Neuronal stem cell (in vitro differentiated cells): ENCODE measurements around the gene ADAMTSL1.
A peak's percentile ranks its signal among the peaks of the same experiment; 100 is the strongest.

Source experiments
- DNase-seq: peaks from one replicate; pipeline ENCODE4 v3.0.0-alpha.2; 2013; ENCODE audit warnings: low spot score
- H2AFZ ChIP-seq: one replicate; pipeline ENCODE4 v1.6.1; 2013; ENCODE audit warnings: mild to moderate bottlenecking, low read length, inconsistent platforms
- H2AK5ac ChIP-seq: 2 replicates; pipeline ENCODE4 v1.6.1; 2013; ENCODE audit warnings: low read depth, mild to moderate bottlenecking, inconsistent platforms, low read length, moderate library complexity, mixed read lengths
- H2BK120ac ChIP-seq: 2 replicates; pipeline ENCODE4 v1.6.1; 2013; ENCODE audit warnings: low read depth, mild to moderate bottlenecking, inconsistent platforms, low read length, moderate library complexity, mixed read lengths
- H2BK12ac ChIP-seq: one replicate; pipeline ENCODE4 v1.6.1; 2013; ENCODE audit warnings: low read length, inconsistent platforms
- H2BK15ac ChIP-seq: 2 replicates; pipeline ENCODE4 v1.6.1; 2013; ENCODE audit warnings: mild to moderate bottlenecking, low read length, inconsistent platforms, mixed read lengths
- H2BK5ac ChIP-seq: one replicate; pipeline ENCODE4 v1.6.1; 2013; ENCODE audit warnings: inconsistent platforms, mild to moderate bottlenecking, low read length, moderate library complexity
- H3K14ac ChIP-seq: one replicate; pipeline ENCODE4 v1.6.1; 2013; ENCODE audit warnings: low read length, inconsistent platforms
- H3K18ac ChIP-seq: 2 replicates; pipeline ENCODE4 v1.6.1; 2013; ENCODE audit warnings: low read length, inconsistent platforms
- H3K23ac ChIP-seq: 2 replicates; pipeline ENCODE4 v1.6.1; 2013; ENCODE audit warnings: low read depth, mild to moderate bottlenecking, mixed read lengths, low read length, inconsistent platforms; ENCODE audit not compliant: poor library complexity
- H3K27ac ChIP-seq: replicated peaks from 3 replicates; pipeline ENCODE4 v1.5.1; 2013; ENCODE audit warnings: low read length, inconsistent platforms
- H3K27me3 ChIP-seq, 3 experiments: 2 replicates each; pipeline ENCODE4 v1.6.1; 2013; ENCODE audit warnings: low read length in 3 of 3, mild to moderate bottlenecking in 2 of 3, inconsistent platforms in 1 of 3, low read depth in 1 of 3, mixed read lengths in 1 of 3, moderate library complexity in 1 of 3; ENCODE audit not compliant: control insufficient read depth in 3 of 3, insufficient read depth in 3 of 3
- H3K36me3 ChIP-seq, 2 donors: replicated peaks in 1 of 2; 2 replicates each; pipeline ENCODE4 v1.6.1; 2013; ENCODE audit warnings: low read length in 2 of 2; ENCODE audit not compliant: control insufficient read depth in 2 of 2, insufficient read depth in 2 of 2
- H3K4ac ChIP-seq: 2 replicates; pipeline ENCODE4 v1.6.1; 2013; ENCODE audit warnings: inconsistent platforms, mild to moderate bottlenecking, low read length, moderate library complexity
- H3K4me1 ChIP-seq, 2 donors: 1 replicate in 1 of 2; 2 replicates in 1 of 2; pipeline ENCODE4 v1.6.1; 2013; ENCODE audit warnings: low read length in 2 of 2, low read depth in 1 of 2; ENCODE audit not compliant: control insufficient read depth in 2 of 2, insufficient read depth in 1 of 2
- H3K4me2 ChIP-seq: one replicate; pipeline ENCODE4 v1.6.1; 2013; ENCODE audit warnings: mild to moderate bottlenecking, low read length, inconsistent platforms; ENCODE audit not compliant: insufficient read depth, poor library complexity, severe bottlenecking
- H3K4me3 ChIP-seq, 2 donors: 2 replicates each; pipeline ENCODE4 v1.5.1; 2013; ENCODE audit warnings: low read length in 2 of 2, mild to moderate bottlenecking in 2 of 2, inconsistent platforms in 1 of 2, moderate library complexity in 1 of 2
- H3K79me1 ChIP-seq: one replicate; pipeline ENCODE4 v1.6.1; 2013; ENCODE audit warnings: low read depth, mild to moderate bottlenecking, inconsistent platforms, low read length, moderate library complexity
- H3K9ac ChIP-seq: one replicate; pipeline ENCODE4 v1.6.1; 2013; ENCODE audit warnings: mild to moderate bottlenecking, low read depth, low read length, inconsistent platforms; ENCODE audit not compliant: poor library complexity
- H3K9me3 ChIP-seq, 2 donors: replicated peaks in 1 of 2; 2 replicates each; pipeline versions ENCODE3 to v1.6.1; 2013; ENCODE audit warnings: low read length in 2 of 2, mild to moderate bottlenecking in 2 of 2, inconsistent platforms in 1 of 2, low read depth in 1 of 2, mixed read lengths in 1 of 2, moderate library complexity in 1 of 2; ENCODE audit not compliant: control insufficient read depth in 2 of 2, insufficient read depth in 1 of 2
- H4K8ac ChIP-seq: one replicate; pipeline ENCODE4 v1.6.1; 2013; ENCODE audit warnings: low read depth, mild to moderate bottlenecking, inconsistent platforms, low read length, moderate library complexity
- H4K91ac ChIP-seq: one replicate; pipeline ENCODE4 v1.6.1; 2013; ENCODE audit warnings: low read length, low read depth, mild to moderate bottlenecking, inconsistent platforms; ENCODE audit not compliant: poor library complexity
- WGBS, 2 donors: extraction: QIAGEN DNeasy Blood & Tissue Kit; methylation state at CpG; one replicate each; pipeline ENCODE4 v1.1.7; 2013; ENCODE audit warnings: missing lambda C conversion rate in 2 of 2, mixed read lengths in 1 of 2; ENCODE audit not compliant: insufficient read length in 2 of 2, insufficient replicate concordance in 1 of 2; ENCODE audit errors: extremely low coverage in 2 of 2; 5-methylcytosine and 5-hydroxymethylcytosine counted together

The ADAMTSL1 gene

DNA sequence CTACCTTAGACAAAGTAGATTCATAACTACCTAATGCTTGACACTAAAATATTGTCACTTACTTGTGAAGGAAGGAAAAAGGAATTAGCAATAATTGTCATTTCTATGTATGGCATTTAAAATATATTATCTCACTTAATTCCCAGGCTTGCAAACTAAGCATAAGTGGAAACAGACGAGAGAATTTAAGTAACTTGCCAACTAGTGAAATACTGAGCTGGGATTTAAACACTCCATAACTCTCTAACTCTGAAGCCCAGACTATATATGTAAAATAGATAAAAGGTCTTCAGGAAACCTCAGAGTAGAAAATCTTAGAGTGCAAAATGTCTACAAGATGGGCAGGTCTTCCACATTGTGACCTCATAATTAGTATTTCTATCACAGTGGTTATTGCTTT is 301.3 kb downstream of the ADAMTSL1 start:
- Histone ChIP-seq H3K23ac (no peak overlapping the region), H3K36me3 (no peaks in the 10 kb centered on the region), H4K8ac (no peak overlapping the region)

DNA sequence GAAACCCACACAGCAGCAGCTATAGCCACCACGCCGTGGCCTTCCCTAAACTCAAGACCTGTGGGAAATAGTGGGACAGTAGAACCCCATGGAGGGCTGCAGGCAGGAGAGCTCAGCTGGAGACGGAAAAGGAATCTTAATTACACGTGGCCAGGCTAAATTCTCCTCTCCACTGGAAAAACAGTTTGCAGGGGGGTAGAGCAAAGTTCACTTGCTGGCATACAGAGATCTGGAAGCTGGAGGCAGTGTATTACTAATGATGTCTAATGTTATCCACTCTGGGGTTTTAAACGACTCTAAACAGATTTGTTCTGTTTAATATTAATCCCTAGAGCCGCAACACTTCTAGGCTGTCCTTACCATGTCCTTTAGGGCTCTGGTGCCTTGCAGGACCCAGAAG is 302.0 kb downstream of the ADAMTSL1 start:
- Histone ChIP-seq H3K4ac (no peak overlapping the region), H2AK5ac (no peak overlapping the region), H3K27me3 (no peaks in the 10 kb centered on the region), H3K79me1 (no peaks in the 10 kb centered on the region), H3K9ac (peak overlapping the region; percentile 16), H2AFZ (peak overlapping the region; percentile 6), H3K9me3 (no peaks in the 10 kb centered on the region), H3K18ac (no peak overlapping the region), H2BK15ac (peak overlapping the region; percentile 79), H3K27ac (no peak overlapping the region), H4K8ac (no peak overlapping the region), H2BK5ac (no peak overlapping the region), H3K4me3 (no peak overlapping the region), H3K23ac (no peak overlapping the region), H3K4me1 (no peaks in the 10 kb centered on the region), H3K4me2 (no peak overlapping the region), H4K91ac (no peak overlapping the region), H2BK120ac (no peak overlapping the region), H3K14ac (no peak overlapping the region), H3K36me3 (no peaks in the 10 kb centered on the region), H2BK12ac (no peak overlapping the region)
- DNase-seq: no peak
- no CpG with 5 or more reads among the region's 6 CpGs for WGBS, 2 donors

More for the DNA sequence above, 301.3 kb downstream of the ADAMTSL1 start:
- H2BK5ac ChIP-seq: no peak overlapping the region
- no peak overlapping the region for H3K14ac ChIP-seq
- H3K4me1 ChIP-seq: no peaks in the 10 kb centered on the region
- H2AFZ ChIP-seq: no peak overlapping the region
- WGBS, 2 donors: no CpG with 5 or more reads among the region's 1 CpG
- H3K27me3 ChIP-seq: no peaks in the 10 kb centered on the region
- H3K9ac ChIP-seq: no peak overlapping the region
- no peaks in the 10 kb centered on the region for H3K79me1 ChIP-seq
- H3K9me3 ChIP-seq: no peaks in the 10 kb centered on the region
- H2BK120ac ChIP-seq: no peak overlapping the region
- no peak overlapping the region for H2AK5ac ChIP-seq
- no peak for DNase-seq
- H4K91ac ChIP-seq: no peak overlapping the region
- H3K27ac ChIP-seq: no peak overlapping the region
- no peak overlapping the region for H3K18ac ChIP-seq
- no peak overlapping the region for H3K4me3 ChIP-seq
- H2BK15ac ChIP-seq: no peak overlapping the region
- no peak overlapping the region for H2BK12ac ChIP-seq
- H3K4me2 ChIP-seq: no peak overlapping the region
- H3K4ac ChIP-seq: no peak overlapping the region

DNA sequence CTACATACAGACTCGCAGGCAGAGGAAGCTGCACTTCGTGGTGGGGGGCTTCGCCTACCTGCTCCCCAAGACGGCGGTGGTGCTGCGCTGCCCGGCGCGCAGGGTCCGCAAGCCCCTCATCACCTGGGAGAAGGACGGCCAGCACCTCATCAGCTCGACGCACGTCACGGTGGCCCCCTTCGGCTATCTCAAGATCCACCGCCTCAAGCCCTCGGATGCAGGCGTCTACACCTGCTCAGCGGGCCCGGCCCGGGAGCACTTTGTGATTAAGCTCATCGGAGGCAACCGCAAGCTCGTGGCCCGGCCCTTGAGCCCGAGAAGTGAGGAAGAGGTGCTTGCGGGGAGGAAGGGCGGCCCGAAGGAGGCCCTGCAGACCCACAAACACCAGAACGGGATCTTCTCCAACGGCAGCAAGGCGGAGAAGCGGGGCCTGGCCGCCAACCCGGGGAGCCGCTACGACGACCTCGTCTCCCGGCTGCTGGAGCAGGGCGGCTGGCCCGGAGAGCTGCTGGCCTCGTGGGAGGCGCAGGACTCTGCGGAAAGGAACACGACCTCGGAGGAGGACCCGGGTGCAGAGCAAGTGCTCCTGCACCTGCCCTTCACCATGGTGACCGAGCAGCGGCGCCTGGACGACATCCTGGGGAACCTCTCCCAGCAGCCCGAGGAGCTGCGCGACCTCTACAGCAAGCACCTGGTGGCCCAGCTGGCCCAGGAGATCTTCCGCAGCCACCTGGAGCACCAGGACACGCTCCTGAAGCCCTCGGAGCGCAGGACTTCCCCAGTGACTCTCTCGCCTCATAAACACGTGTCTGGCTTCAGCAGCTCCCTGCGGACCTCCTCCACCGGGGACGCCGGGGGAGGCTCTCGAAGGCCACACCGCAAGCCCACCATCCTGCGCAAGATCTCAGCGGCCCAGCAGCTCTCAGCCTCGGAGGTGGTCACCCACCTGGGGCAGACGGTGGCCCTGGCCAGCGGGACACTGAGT is 303.2 kb downstream of the ADAMTSL1 start:
- no peaks in the 10 kb centered on the region for H3K36me3 ChIP-seq
- H3K4me2 ChIP-seq: peak overlapping the region; percentile 3
- H3K27ac ChIP-seq: no peak overlapping the region
- peak overlapping the region; percentile 69 for H3K23ac ChIP-seq
- no peaks in the 10 kb centered on the region for H3K79me1 ChIP-seq
- DNase-seq: no peak
- H2BK15ac ChIP-seq: no peak overlapping the region
- H2AFZ ChIP-seq: no peak overlapping the region
- H3K27me3 ChIP-seq: no peaks in the 10 kb centered on the region
- peak overlapping the region; percentile 57 for H2AK5ac ChIP-seq
- H4K8ac ChIP-seq: peak overlapping the region; percentile 25
- no peak overlapping the region for H2BK120ac ChIP-seq
- peak overlapping the region; percentile 25 for H3K14ac ChIP-seq
- no peak overlapping the region for H3K4ac ChIP-seq
- H3K18ac ChIP-seq: peak overlapping the region; percentile 67
- no peak overlapping the region for H2BK12ac ChIP-seq
- H4K91ac ChIP-seq: no peak overlapping the region
- H3K4me1 ChIP-seq: no peaks in the 10 kb centered on the region
- peak overlapping the region; percentile 71 for H2BK5ac ChIP-seq
- no CpG with 5 or more reads among the region's 73 CpGs for WGBS, 2 donors
- no peak overlapping the region for H3K9ac ChIP-seq
- H3K4me3 ChIP-seq: no peak overlapping the region
- H3K9me3 ChIP-seq: no peaks in the 10 kb centered on the region

DNA sequence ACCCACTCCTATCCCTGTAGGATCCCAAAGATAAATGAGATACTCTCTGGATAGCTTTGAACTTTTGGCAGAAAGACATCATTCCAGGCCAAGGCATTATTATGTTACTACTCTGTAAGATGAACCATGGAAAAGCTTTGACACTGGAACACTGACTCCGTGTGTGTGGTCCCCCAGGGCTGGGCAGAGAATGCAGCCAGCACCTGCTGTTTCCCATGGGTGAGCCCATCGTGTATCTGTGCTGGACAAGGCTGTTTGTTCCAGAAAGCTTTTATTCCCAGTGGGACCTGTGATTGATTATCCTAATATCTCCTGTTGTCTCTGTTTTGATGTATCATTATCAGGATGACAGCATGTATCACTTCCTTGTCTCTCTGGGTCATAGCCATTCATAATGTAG is 304.2 kb downstream of the ADAMTSL1 start:
- Histone ChIP-seq H4K91ac (no peak overlapping the region), H3K27ac (no peak overlapping the region), H2BK120ac (no peak overlapping the region), H3K14ac (no peak overlapping the region), H2BK15ac (no peak overlapping the region), H2BK5ac (no peak overlapping the region), H2AFZ (no peak overlapping the region), H3K23ac (no peak overlapping the region), H3K79me1 (no peaks in the 10 kb centered on the region), H3K9me3 (no peaks in the 10 kb centered on the region), H3K4me3 (no peak overlapping the region), H3K27me3 (no peaks in the 10 kb centered on the region), H3K9ac (no peak overlapping the region), H2AK5ac (no peak overlapping the region), H3K4me1 (no peaks in the 10 kb centered on the region), H3K4ac (no peak overlapping the region), H2BK12ac (no peak overlapping the region), H4K8ac (no peak overlapping the region), H3K4me2 (no peak overlapping the region), H3K36me3 (no peaks in the 10 kb centered on the region), H3K18ac (no peak overlapping the region)
- no peak for DNase-seq
- no CpG with 5 or more reads among the region's 2 CpGs for WGBS, 2 donors
